Measurements from ENCODE around the gene COL5A1.

Gene COL5A1

GRCh38 chr9:134607971-134608370 lies 33.6 kb upstream of the COL5A1 start:
- no peak for TF ChIP-seq CTCF (IDR thresholded peaks at IDR 0.05; ENCODE audit: control extremely low read depth, extremely low read depth, low read depth, missing control alignments)
- ChIA-PET POLR2A (no interaction called here), CTCF (no interaction called here)
- no peak for DNase-seq (ENCODE audit: extremely low spot score)

GRCh38 chr9:134611046-134611445 lies 30.6 kb upstream of the COL5A1 start:
- ChIA-PET CTCF (no interaction called here), POLR2A (no interaction called here)
- no peak for DNase-seq (ENCODE audit: extremely low spot score)
- no peak for TF ChIP-seq CTCF (IDR thresholded peaks at IDR 0.05; ENCODE audit: control extremely low read depth, extremely low read depth, low read depth, missing control alignments)

- ChIA-PET POLR2A (no interaction called here), CTCF (no interaction called here)
- DNase-seq (ENCODE audit: extremely low spot score) = no peak
- TF ChIP-seq CTCF (IDR thresholded peaks at IDR 0.05; ENCODE audit: control extremely low read depth, extremely low read depth, low read depth, missing control alignments) = no peak
These were observed 29.3 kb upstream of the COL5A1 start for GRCh38 chr9:134612309-134612708.

- CTCF ChIA-PET = no interaction called here
- DNase-seq (ENCODE audit: extremely low spot score) = no peak
These were observed 28.9 kb upstream of the COL5A1 start for GRCh38 chr9:134612715-134613114.

GRCh38 chr9:134614256-134614655 lies 27.3 kb upstream of the COL5A1 start:
- CTCF ChIA-PET = no interaction called here
- POLR2A ChIA-PET = no interaction called here

More at GRCh38 chr9:134612715-134613114, 28.9 kb upstream of the COL5A1 start:
- POLR2A ChIA-PET = no interaction called here
- no peak for TF ChIP-seq CTCF (IDR thresholded peaks at IDR 0.05; ENCODE audit: control extremely low read depth, extremely low read depth, low read depth, missing control alignments)

GRCh38 chr9:134616341-134616740 lies 25.3 kb upstream of the COL5A1 start:
- CTCF ChIA-PET = no interaction called here
- no peak for TF ChIP-seq CTCF (IDR thresholded peaks at IDR 0.05; ENCODE audit: control extremely low read depth, extremely low read depth, low read depth, missing control alignments)
- POLR2A ChIA-PET = no interaction called here
- DNase-seq (ENCODE audit: extremely low spot score) = no peak

More at GRCh38 chr9:134614256-134614655, 27.3 kb upstream of the COL5A1 start:
- TF ChIP-seq CTCF (IDR thresholded peaks at IDR 0.05; ENCODE audit: control extremely low read depth, extremely low read depth, low read depth, missing control alignments) = no peak
- DNase-seq (ENCODE audit: extremely low spot score) = no peak

- ChIA-PET POLR2A (no interaction called here), CTCF (no interaction called here)
- DNase-seq (ENCODE audit: extremely low spot score) = no peak
- TF ChIP-seq CTCF (IDR thresholded peaks at IDR 0.05; ENCODE audit: control extremely low read depth, extremely low read depth, low read depth, missing control alignments) = no peak
These were observed 24.4 kb upstream of the COL5A1 start for GRCh38 chr9:134617246-134617645.
